Neural progenitor cell (in vitro differentiated cells): ENCODE measurements around the gene CDC42SE1. TPM values are rescaled to one million over a fixed set of nuclear protein-coding genes. Genes with fewer than 3 reads are reported as not detected.

Source experiments
- DNase-seq: peaks from one replicate; pipeline ENCODE4 v3.0.0-alpha.2; 2016; ENCODE audit warnings: low spot score
- H2AFZ ChIP-seq: fragments of 200-600 bp; sonication (generic); replicated peaks from 2 replicates; pipeline ENCODE4 v1.6.1; 2016; ENCODE audit warnings: antibody characterized with exemption
- H3F3A ChIP-seq: fragments of 200-600 bp; sonication (generic); 2 replicates; pipeline ENCODE4 v1.6.1; 2016; ENCODE audit warnings: antibody characterized with exemption, low read depth
- H3K27ac ChIP-seq: fragments of 200-600 bp; sonication (generic); 2 replicates; pipeline ENCODE4 v1.5.1; 2016; ENCODE audit warnings: mild to moderate bottlenecking
- H3K27me3 ChIP-seq: fragments of 200-600 bp; sonication (generic); 2 replicates; pipeline ENCODE4 v1.6.1; 2016; ENCODE audit warnings: mild to moderate bottlenecking, moderate library complexity
- H3K36me3 ChIP-seq: fragments of 200-600 bp; sonication (generic); 2 replicates; pipeline ENCODE4 v1.5.1; 2016
- H3K4me1 ChIP-seq: fragments of 200-600 bp; sonication (generic); 2 replicates; pipeline ENCODE4 v1.6.1; 2016; ENCODE audit warnings: mixed run types
- H3K4me2 ChIP-seq: fragments of 200-600 bp; sonication (generic); 2 replicates; pipeline ENCODE4 v1.6.1; 2016
- H3K4me3 ChIP-seq: fragments of 200-600 bp; sonication (generic); 2 replicates; pipeline ENCODE4 v1.5.1; 2016
- H3K79me2 ChIP-seq: fragments of 200-600 bp; sonication (generic); 2 replicates; pipeline ENCODE4 v1.6.1; 2016; ENCODE audit warnings: low read depth
- H3K9ac ChIP-seq: fragments of 200-600 bp; sonication (generic); 2 replicates; pipeline ENCODE4 v1.6.1; 2016
- H3K9me3 ChIP-seq: fragments of 200-600 bp; sonication (generic); 2 replicates; pipeline ENCODE4 v1.5.1; 2016; ENCODE audit warnings: low read depth
- H4K20me1 ChIP-seq: fragments of 200-600 bp; sonication (generic); 2 replicates; pipeline ENCODE4 v1.6.1; 2016; ENCODE audit warnings: low read depth
- H3K27ac Mint-ChIP-seq: 3 replicates; pipeline ENCODE4 v1.8.0; 2021; ENCODE audit warnings: mixed read lengths
- H3K27me3 Mint-ChIP-seq: 2 replicates; pipeline ENCODE4 v1.8.0; 2022; ENCODE audit warnings: low read depth, mild to moderate bottlenecking, inconsistent platforms, moderate library complexity, mixed read lengths; ENCODE audit not compliant: insufficient read depth
- H3K36me3 Mint-ChIP-seq: 3 replicates; pipeline ENCODE4 v1.8.0; 2021; ENCODE audit warnings: mixed read lengths
- H3K4me1 Mint-ChIP-seq: 3 replicates; pipeline ENCODE4 v1.8.0; 2021; ENCODE audit warnings: mixed read lengths
- H3K4me3 Mint-ChIP-seq: 3 replicates; pipeline ENCODE4 v1.8.0; 2021; ENCODE audit warnings: mild to moderate bottlenecking, moderate library complexity, mixed read lengths
- H3K9me3 Mint-ChIP-seq: 3 replicates; pipeline ENCODE4 v1.8.0; 2020; ENCODE audit warnings: mixed read lengths
- EZH2 ChIP-seq: fragments of 200-600 bp; sonication (generic); IDR thresholded peaks from 2 replicates; pipeline ENCODE4 v1.6.1; 2017; ENCODE audit warnings: antibody characterized with exemption, mild to moderate bottlenecking, moderate library complexity
- EZH2phosphoT487 ChIP-seq: fragments of 200-600 bp; sonication (generic); IDR thresholded peaks from 2 replicates; pipeline ENCODE4 v1.6.1; 2017; ENCODE audit warnings: antibody characterized with exemption
- total RNA-seq: library from RNA; depleted of rRNA; stranded (reverse); fragments of >200 nt; gene quantifications from 2 replicates; pipeline ENCODE4 v1.2.3, GENCODE V29; 2015; ENCODE audit warnings: low replicate concordance
- TF ChIP-seq, protein P1 (sequence below): fragments of 200-600 bp; sonication (generic); IDR thresholded peaks from 2 replicates; pipeline ENCODE4 v1.5.1; 2017; ENCODE audit warnings: antibody characterized with exemption, mild to moderate bottlenecking

CDC42SE1 gene
- total RNA-seq, 1 donor from 2014 or later = 50.7 TPM

DNA sequence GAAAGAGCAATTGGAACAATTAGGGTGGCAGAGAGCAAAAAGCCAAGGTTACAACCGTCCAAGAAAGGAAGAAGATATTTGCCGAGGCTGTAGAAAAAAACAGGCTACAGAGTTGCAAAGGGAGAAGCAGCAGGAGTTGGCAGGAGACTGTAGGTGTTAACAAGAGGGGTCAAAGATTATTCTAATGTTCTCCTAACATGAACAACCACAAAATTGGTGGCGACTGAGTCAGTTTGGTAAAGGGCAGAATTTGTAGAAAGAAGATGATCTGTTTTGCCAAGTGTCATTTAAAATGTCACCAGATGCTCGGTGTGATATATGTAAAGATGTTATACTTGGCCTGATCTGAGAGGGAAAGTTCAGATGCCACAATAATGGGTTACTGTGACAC lies 51.6 kb downstream of the CDC42SE1 start:
- no peak for TF ChIP-seq EZH2
- TF ChIP-seq, protein P1, sequence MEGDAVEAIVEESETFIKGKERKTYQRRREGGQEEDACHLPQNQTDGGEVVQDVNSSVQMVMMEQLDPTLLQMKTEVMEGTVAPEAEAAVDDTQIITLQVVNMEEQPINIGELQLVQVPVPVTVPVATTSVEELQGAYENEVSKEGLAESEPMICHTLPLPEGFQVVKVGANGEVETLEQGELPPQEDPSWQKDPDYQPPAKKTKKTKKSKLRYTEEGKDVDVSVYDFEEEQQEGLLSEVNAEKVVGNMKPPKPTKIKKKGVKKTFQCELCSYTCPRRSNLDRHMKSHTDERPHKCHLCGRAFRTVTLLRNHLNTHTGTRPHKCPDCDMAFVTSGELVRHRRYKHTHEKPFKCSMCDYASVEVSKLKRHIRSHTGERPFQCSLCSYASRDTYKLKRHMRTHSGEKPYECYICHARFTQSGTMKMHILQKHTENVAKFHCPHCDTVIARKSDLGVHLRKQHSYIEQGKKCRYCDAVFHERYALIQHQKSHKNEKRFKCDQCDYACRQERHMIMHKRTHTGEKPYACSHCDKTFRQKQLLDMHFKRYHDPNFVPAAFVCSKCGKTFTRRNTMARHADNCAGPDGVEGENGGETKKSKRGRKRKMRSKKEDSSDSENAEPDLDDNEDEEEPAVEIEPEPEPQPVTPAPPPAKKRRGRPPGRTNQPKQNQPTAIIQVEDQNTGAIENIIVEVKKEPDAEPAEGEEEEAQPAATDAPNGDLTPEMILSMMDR = no peak
- TF ChIP-seq EZH2phosphoT487 = no peak
- peaks cover 25% of the 10 kb centered on the region for H3F3A ChIP-seq
- H3K36me3 ChIP-seq = no peaks in the 10 kb centered on the region
- no peak for DNase-seq
- H3K79me2 ChIP-seq = peaks cover 11% of the 10 kb centered on the region
- Mint-ChIP-seq H3K36me3 (peaks cover 3% of the 10 kb centered on the region), H3K4me3 (peak overlapping the region; percentile 97), H3K4me1 (peaks cover 49% of the 10 kb centered on the region), H3K27me3 (peaks cover 3% of the 10 kb centered on the region), H3K9me3 (no peaks in the 10 kb centered on the region), H3K27ac (peak overlapping the region; percentile 100)
- peaks cover 21% of the 10 kb centered on the region for H3K4me1 ChIP-seq
- H3K4me2 ChIP-seq = peak overlapping the region; percentile 64
- H3K9me3 ChIP-seq = no peaks in the 10 kb centered on the region
- no peaks in the 10 kb centered on the region for H3K27me3 ChIP-seq
- peak overlapping the region; percentile 76 for H3K4me3 ChIP-seq
- no peak overlapping the region for H3K9ac ChIP-seq
- H4K20me1 ChIP-seq = no peaks in the 10 kb centered on the region
- H2AFZ ChIP-seq = peak overlapping the region; percentile 93
- no peak overlapping the region for H3K27ac ChIP-seq

DNA sequence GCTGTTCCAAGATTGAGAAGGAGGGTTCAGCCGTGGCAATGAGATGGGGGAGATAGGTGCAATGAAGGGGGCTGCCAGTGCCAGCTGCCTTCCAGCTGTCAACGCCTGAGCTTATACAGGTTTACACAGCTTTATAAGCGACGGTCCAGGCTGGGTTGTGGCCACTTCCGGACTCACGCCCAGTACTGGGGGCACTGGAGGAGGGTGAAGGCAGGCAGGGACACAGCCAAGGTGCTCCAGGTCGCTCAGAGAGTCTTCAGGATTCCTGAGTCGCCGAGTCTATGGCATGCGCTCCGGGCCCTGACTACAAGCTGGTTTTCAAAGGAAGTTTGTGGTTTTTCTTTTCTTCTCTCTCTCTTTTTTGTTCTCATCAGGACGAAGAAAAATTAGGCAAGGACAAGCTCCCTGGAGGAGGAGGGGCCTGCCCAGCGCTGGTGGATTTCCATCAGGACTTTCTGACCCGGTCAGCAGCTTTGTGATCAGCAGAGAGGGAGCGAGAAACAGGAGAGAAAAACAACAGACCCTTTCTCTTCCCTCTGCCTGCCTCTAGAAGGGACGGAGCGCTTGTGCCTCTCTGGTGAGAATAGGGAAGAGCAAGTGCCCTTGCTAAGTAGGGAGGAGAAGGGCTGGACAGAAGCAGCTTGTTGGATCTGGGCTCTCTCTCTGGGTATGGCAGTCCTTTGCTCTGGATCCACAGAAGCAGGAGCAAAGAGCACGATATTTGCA lies 52.9 kb downstream of the CDC42SE1 start, which contains the start of gene MINDY1:
Gene MINDY1 (minus strand): TSS at position 576 of the 726 bp plus-strand sequence. CDS start 4,285 bp downstream, outside the sequence.
- peak within 1 kb of the TSS; percentile 76 for H3K4me3 ChIP-seq
- peaks cover 52% of the 10 kb centered on the region for H3K4me1 Mint-ChIP-seq

DNA sequence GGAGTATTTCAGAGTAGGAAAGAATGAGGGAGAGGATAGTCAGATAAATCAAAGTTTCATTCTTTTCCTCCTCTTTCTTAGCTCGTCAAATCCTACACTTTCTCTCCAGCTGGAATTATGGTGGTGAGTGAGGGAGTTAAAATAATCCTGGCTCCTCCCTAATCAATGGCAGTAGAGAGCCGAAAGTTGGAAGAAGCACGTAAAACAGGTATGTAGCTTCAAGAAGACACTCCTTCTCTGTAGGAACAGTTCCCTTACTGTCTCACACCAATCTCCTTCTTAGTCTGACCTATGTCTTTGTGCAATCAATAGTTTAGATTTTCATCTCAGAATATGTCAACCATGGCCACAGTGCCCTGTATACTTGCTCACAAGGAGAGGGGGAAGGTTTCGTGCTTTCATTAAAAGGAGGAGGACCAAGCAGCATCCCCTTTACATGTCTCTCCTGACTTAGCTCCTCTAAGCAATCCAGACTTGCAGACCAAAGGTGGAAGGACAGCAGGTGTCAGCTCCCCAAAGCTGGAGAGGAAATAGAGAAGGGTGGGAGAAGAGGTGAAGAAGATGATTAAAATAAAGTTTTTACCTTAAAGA lies 53.6 kb downstream of the CDC42SE1 start:
- Histone ChIP-seq H3K27me3 (no peaks in the 10 kb centered on the region), H3K27ac (no peak overlapping the region), H2AFZ (peak overlapping the region; percentile 93), H3K4me3 (peak overlapping the region; percentile 49), H3K9ac (peak overlapping the region; percentile 35), H3F3A (peaks cover 25% of the 10 kb centered on the region), H3K36me3 (no peaks in the 10 kb centered on the region), H4K20me1 (no peaks in the 10 kb centered on the region), H3K9me3 (no peaks in the 10 kb centered on the region), H3K79me2 (peaks cover 11% of the 10 kb centered on the region), H3K4me1 (peaks cover 21% of the 10 kb centered on the region), H3K4me2 (peak overlapping the region; percentile 92)
- peak overlapping the region; percentile 100 for H3K27ac Mint-ChIP-seq
- peaks cover 12% of the 10 kb centered on the region for H3K36me3 Mint-ChIP-seq
- no peak for TF ChIP-seq EZH2phosphoT487
- TF ChIP-seq, protein P1 = no peak
- no peak for TF ChIP-seq EZH2
- H3K4me1 Mint-ChIP-seq = peaks cover 52% of the 10 kb centered on the region
- H3K4me3 Mint-ChIP-seq = peak overlapping the region; percentile 97
- no peak for DNase-seq
- no peaks in the 10 kb centered on the region for H3K9me3 Mint-ChIP-seq
- H3K27me3 Mint-ChIP-seq = peaks cover 5% of the 10 kb centered on the region

More for the DNA sequence above, 52.9 kb downstream of the CDC42SE1 start, which contains the start of gene MINDY1:
- Mint-ChIP-seq H3K27me3 (peaks cover 5% of the 10 kb centered on the region), H3K36me3 (peaks cover 9% of the 10 kb centered on the region), H3K27ac (peak within 1 kb of the TSS; percentile 100), H3K9me3 (no peaks in the 10 kb centered on the region), H3K4me3 (peak within 1 kb of the TSS; percentile 97)
- H3K27ac ChIP-seq = peak within 1 kb of the TSS; percentile 59
- H3K9ac ChIP-seq = peak within 1 kb of the TSS; percentile 35
- H3K4me1 ChIP-seq = peaks cover 21% of the 10 kb centered on the region
- no peaks in the 10 kb centered on the region for H4K20me1 ChIP-seq
- TF ChIP-seq, protein P1 = peak; percentile 52
- TF ChIP-seq EZH2phosphoT487 = no peak
- no peak for TF ChIP-seq EZH2
- no peaks in the 10 kb centered on the region for H3K27me3 ChIP-seq
- H2AFZ ChIP-seq = peak within 1 kb of the TSS; percentile 93
- no peaks in the 10 kb centered on the region for H3K9me3 ChIP-seq
- peaks cover 11% of the 10 kb centered on the region for H3K79me2 ChIP-seq
- H3K36me3 ChIP-seq = no peaks in the 10 kb centered on the region
- H3K4me2 ChIP-seq = peak within 1 kb of the TSS; percentile 92
- H3F3A ChIP-seq = peaks cover 25% of the 10 kb centered on the region
- peak; percentile 90 for DNase-seq
